D341Med (cell line): ENCODE measurements around the gene ZBTB20.

ENCODE experiments used
- DNase-seq: peaks from one replicate; pipeline ENCODE4 v3.0.0; 2012; ENCODE audit warnings: low spot score

ZBTB20 gene

GRCh38 chr3:114671741-114672510, 475.2 kb downstream of the ZBTB20 start:
- DNase-seq: no peak

GRCh38 chr3:114669614-114670013, 477.5 kb downstream of the ZBTB20 start:
- DNase-seq: no peak

- DNase-seq: no peak
These were observed 479.0 kb downstream of the ZBTB20 start for GRCh38 chr3:114668099-114668498.

GRCh38 chr3:114666623-114667022, 480.5 kb downstream of the ZBTB20 start:
- no peak for DNase-seq

- DNase-seq: no peak
These were observed 483.1 kb downstream of the ZBTB20 start for GRCh38 chr3:114664006-114664405.

GRCh38 chr3:114660808-114661207, 486.3 kb downstream of the ZBTB20 start:
- no peak for DNase-seq

GRCh38 chr3:114660124-114660523, 487.0 kb downstream of the ZBTB20 start:
- DNase-seq: no peak

GRCh38 chr3:114659109-114660061, 487.7 kb downstream of the ZBTB20 start:
- DNase-seq: no peak

- no peak for DNase-seq
These were observed 495.5 kb downstream of the ZBTB20 start for GRCh38 chr3:114651555-114651954.

GRCh38 chr3:114650808-114651207, 496.3 kb downstream of the ZBTB20 start:
- DNase-seq: no peak

- DNase-seq: no peak
These were observed 497.8 kb downstream of the ZBTB20 start for GRCh38 chr3:114649331-114649730.

- no peak for DNase-seq
These were observed 500.6 kb downstream of the ZBTB20 start for GRCh38 chr3:114646526-114646925.

- DNase-seq: no peak
These were observed 501.7 kb downstream of the ZBTB20 start for GRCh38 chr3:114645392-114645791.

GRCh38 chr3:114644367-114644766, 502.7 kb downstream of the ZBTB20 start:
- no peak for DNase-seq

GRCh38 chr3:114642951-114643741, 503.9 kb downstream of the ZBTB20 start:
- no peak for DNase-seq

- no peak for DNase-seq
These were observed 507.0 kb downstream of the ZBTB20 start for GRCh38 chr3:114640126-114640525.

- no peak for DNase-seq
These were observed 507.9 kb downstream of the ZBTB20 start for GRCh38 chr3:114639171-114639570.

GRCh38 chr3:114635878-114636277, 511.2 kb downstream of the ZBTB20 start:
- DNase-seq: no peak

GRCh38 chr3:114634635-114635034, 512.5 kb downstream of the ZBTB20 start:
- DNase-seq: no peak

- DNase-seq: no peak
These were observed 514.2 kb downstream of the ZBTB20 start for GRCh38 chr3:114632757-114633424.

- no peak for DNase-seq
These were observed 519.3 kb downstream of the ZBTB20 start for GRCh38 chr3:114627770-114628169.

- no peak for DNase-seq
These were observed 520.3 kb downstream of the ZBTB20 start for GRCh38 chr3:114626751-114627150.
